Keratinocyte (primary cell): Measurements from ENCODE around the gene ADH1C. TPM values are rescaled to one million over a fixed set of nuclear protein-coding genes. Genes with fewer than 3 reads are reported as not detected.

Experiments used
- DNase-seq: peaks from one replicate; pipeline ENCODE4 v3.0.0-alpha.2; 2011; ENCODE audit warnings: low read depth, missing footprints, low spot score
- FAIRE-seq: peaks from 2 replicates; lab custom pipeline; 2011; peaks lifted over from hg19 to GRCh38; lab: Jason Lieb, UNC
- H2AFZ ChIP-seq: 2 replicates; pipeline ENCODE4 v1.6.0; 2012; ENCODE audit warnings: low read length, control low read depth, inconsistent platforms; ENCODE audit not compliant: control insufficient read depth
- H3K27ac ChIP-seq: 2 replicates; pipeline ENCODE4 v1.5.1; 2011; ENCODE audit warnings: low read length; ENCODE audit not compliant: control insufficient read depth, insufficient read depth
- H3K27me3 ChIP-seq: 3 replicates; pipeline ENCODE4 v1.6.0; 2011; ENCODE audit warnings: low read length; ENCODE audit not compliant: control insufficient read depth, insufficient read depth; ENCODE audit errors: extremely low read depth
- H3K36me3 ChIP-seq, 2 experiments: 2 replicates in 1 of 2; 3 replicates in 1 of 2; pipeline ENCODE4 v1.5.1; 2011; ENCODE audit warnings: low read length in 2 of 2, mild to moderate bottlenecking in 1 of 2; ENCODE audit not compliant: control insufficient read depth in 2 of 2, insufficient read depth in 2 of 2; ENCODE audit errors: extremely low read depth in 1 of 2
- H3K4me1 ChIP-seq: 3 replicates; pipeline ENCODE4 v1.5.1; 2011; ENCODE audit warnings: low read length; ENCODE audit not compliant: control insufficient read depth, insufficient read depth; ENCODE audit errors: extremely low read depth
- H3K4me2 ChIP-seq: 3 replicates; pipeline ENCODE4 v1.6.0; 2011; ENCODE audit warnings: low read depth, low read length; ENCODE audit not compliant: control insufficient read depth, insufficient read depth; ENCODE audit errors: extremely low read depth
- H3K4me3 ChIP-seq, 3 experiments: fragments of 200-600 bp in 1 of 3; sonication (generic) in 1 of 3; 2 replicates in 2 of 3; 3 replicates in 1 of 3; pipeline ENCODE4 v1.5.1; 2011 to 2016; ENCODE audit warnings: low read length in 3 of 3, mild to moderate bottlenecking in 3 of 3, control low read depth in 2 of 3, inconsistent platforms in 1 of 3, low read depth in 1 of 3, mixed read lengths in 1 of 3, mixed run types in 1 of 3, moderate library complexity in 1 of 3; ENCODE audit not compliant: control insufficient read depth in 2 of 3, insufficient read depth in 2 of 3; ENCODE audit errors: extremely low read depth in 1 of 3
- H3K79me2 ChIP-seq: 2 replicates; pipeline ENCODE4 v1.6.0; 2012; ENCODE audit warnings: low read length; ENCODE audit not compliant: control insufficient read depth, insufficient read depth
- H3K9ac ChIP-seq: 3 replicates; pipeline ENCODE4 v1.6.0; 2011; ENCODE audit warnings: low read length; ENCODE audit not compliant: control insufficient read depth, insufficient read depth; ENCODE audit errors: extremely low read depth
- H3K9me1 ChIP-seq: 3 replicates; pipeline ENCODE4 v1.6.0; 2011; ENCODE audit warnings: low read length; ENCODE audit not compliant: control insufficient read depth, insufficient read depth; ENCODE audit errors: extremely low read depth
- H3K9me3 ChIP-seq: 2 replicates; pipeline ENCODE4 v1.5.1; 2012; ENCODE audit warnings: low read depth, low read length; ENCODE audit not compliant: control insufficient read depth
- H4K20me1 ChIP-seq: 3 replicates; pipeline ENCODE4 v1.6.0; 2011; ENCODE audit warnings: low read length; ENCODE audit not compliant: control insufficient read depth, insufficient read depth; ENCODE audit errors: extremely low read depth
- CTCF ChIP-seq, 3 experiments: IDR thresholded peaks in 1 of 3; conservative IDR thresholded peaks in 1 of 3; optimal IDR thresholded peaks in 1 of 3; 2 replicates in 2 of 3; 3 replicates in 1 of 3; pipeline versions ENCODE3 to v1.5.1; 2011; ENCODE audit warnings: low read length in 3 of 3, mild to moderate bottlenecking in 3 of 3, moderate library complexity in 2 of 3, control low read depth in 1 of 3, inconsistent platforms in 1 of 3; ENCODE audit not compliant: insufficient read depth in 2 of 3; ENCODE audit errors: extremely low read depth in 1 of 3
- EZH2 ChIP-seq: IDR thresholded peaks from one replicate; pipeline ENCODE4 v1.6.1; 2012; ENCODE audit warnings: inconsistent platforms, mild to moderate bottlenecking, low read length, moderate library complexity
- dilution Hi-C: fragments of 300-500 bp; cut with MboI; formaldehyde crosslinking; loops from one replicate; pipeline ENCODE4 v1.7.0; 2020; ENCODE audit warnings: low sequenced_read_pairs; ENCODE audit not compliant: extremely low pct_ligation_motif_present
- polyA plus RNA-seq, 5 experiments: library from polyadenylated mRNA; depleted of rRNA in 3 of 5; stranded (reverse) in 3 of 5; stranded (forward) in 1 of 5; unstranded in 1 of 5; fragments of >200 nt; gene quantifications; 1 replicate in 1 of 5; 2 replicates in 3 of 5; 3 replicates in 1 of 5; pipeline versions ENCODE4 v1.2.1 to v1.2.3, GENCODE V29; 2011 to 2012; ENCODE audit warnings: missing spikeins in 2 of 5, low read depth in 1 of 5, low replicate concordance in 1 of 5

Gene ADH1C
- polyA plus RNA-seq, 1 donor (not counting 4 experiments of a cell fraction or from before 2014, with no cell fraction given): 0.03 TPM

GRCh38 chr4:99324361-99324760 is 28.2 kb downstream of the ADH1C start:
- FAIRE-seq (no peak), DNase-seq (no peak)
- H2AFZ ChIP-seq: no peak overlapping the region
- no peaks in the 10 kb centered on the region for H3K4me1 ChIP-seq
- H3K9ac ChIP-seq: no peak overlapping the region
- H3K4me2 ChIP-seq: no peak overlapping the region
- no peak for TF ChIP-seq EZH2
- no peak for TF ChIP-seq CTCF (optimal IDR thresholded peaks at IDR 0.05 in 1 of 3, IDR thresholded peaks at IDR 0.05 in 1 of 3, conservative IDR thresholded peaks at IDR 0.05 in 1 of 3; ENCODE audit: extremely low read depth in 1 of 3, insufficient read depth in 2 of 3, low read length in 3 of 3)
- H3K9me1 ChIP-seq: no peaks in the 10 kb centered on the region
- no peak overlapping the region for H3K4me3 ChIP-seq
- H3K27ac ChIP-seq: no peak overlapping the region
- dilution Hi-C loops: no loop called here
- H3K27me3 ChIP-seq: no peaks in the 10 kb centered on the region
- no peaks in the 10 kb centered on the region for H3K79me2 ChIP-seq
- no peaks in the 10 kb centered on the region for H3K36me3 ChIP-seq
- H3K9me3 ChIP-seq: no peaks in the 10 kb centered on the region
- no peaks in the 10 kb centered on the region for H4K20me1 ChIP-seq

DNA sequence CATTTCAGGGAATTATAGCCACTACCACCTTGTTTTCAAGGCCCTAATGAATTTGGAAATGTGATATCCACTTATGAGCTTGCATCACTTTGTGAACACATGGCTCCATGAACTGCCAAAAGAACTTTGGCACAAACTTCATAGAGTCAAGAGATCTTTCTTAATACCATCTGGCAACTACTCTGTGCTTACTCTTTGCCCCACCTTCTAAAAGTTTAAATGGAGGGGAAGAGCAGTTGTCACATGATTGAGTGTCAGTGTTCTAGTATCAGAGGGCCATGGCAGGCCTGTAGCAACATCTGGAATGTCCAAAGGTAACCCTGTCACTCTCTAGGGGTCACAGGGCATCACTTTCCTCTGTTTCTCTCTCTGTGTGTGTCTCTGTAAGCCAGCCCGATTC is 28.8 kb downstream of the ADH1C start:
- Histone ChIP-seq H3K36me3 (no peaks in the 10 kb centered on the region), H3K79me2 (no peaks in the 10 kb centered on the region), H3K27ac (no peak overlapping the region), H3K4me2 (no peak overlapping the region), H3K4me3 (no peak overlapping the region), H3K27me3 (no peaks in the 10 kb centered on the region), H4K20me1 (no peaks in the 10 kb centered on the region), H3K9me3 (no peaks in the 10 kb centered on the region), H3K4me1 (no peaks in the 10 kb centered on the region), H2AFZ (no peak overlapping the region), H3K9me1 (no peaks in the 10 kb centered on the region), H3K9ac (no peak overlapping the region)
- FAIRE-seq (no peak), DNase-seq (no peak)
- TF ChIP-seq EZH2 (no peak), CTCF (optimal IDR thresholded peaks at IDR 0.05 in 1 of 3, IDR thresholded peaks at IDR 0.05 in 1 of 3, conservative IDR thresholded peaks at IDR 0.05 in 1 of 3; ENCODE audit: extremely low read depth in 1 of 3, insufficient read depth in 2 of 3, low read length in 3 of 3) (no peak)
- dilution Hi-C loops: no loop called here
